HG02759 (cell line): Measurements from ENCODE around the gene TF.
"Not testable (repeated sequence)": the region's sequence is repeated elsewhere in the genome, so short reads cannot be mapped to it uniquely, and the experiment has no call there.

Experiments used
- ATAC-seq: cut with Tn5 transposase; IDR thresholded peaks from one replicate; pipeline ENCODE4 v1.9.1; 2021; ENCODE audit warnings: mild to moderate bottlenecking, moderate library complexity; ENCODE audit not compliant: unreplicated experiment

The TF gene

DNA sequence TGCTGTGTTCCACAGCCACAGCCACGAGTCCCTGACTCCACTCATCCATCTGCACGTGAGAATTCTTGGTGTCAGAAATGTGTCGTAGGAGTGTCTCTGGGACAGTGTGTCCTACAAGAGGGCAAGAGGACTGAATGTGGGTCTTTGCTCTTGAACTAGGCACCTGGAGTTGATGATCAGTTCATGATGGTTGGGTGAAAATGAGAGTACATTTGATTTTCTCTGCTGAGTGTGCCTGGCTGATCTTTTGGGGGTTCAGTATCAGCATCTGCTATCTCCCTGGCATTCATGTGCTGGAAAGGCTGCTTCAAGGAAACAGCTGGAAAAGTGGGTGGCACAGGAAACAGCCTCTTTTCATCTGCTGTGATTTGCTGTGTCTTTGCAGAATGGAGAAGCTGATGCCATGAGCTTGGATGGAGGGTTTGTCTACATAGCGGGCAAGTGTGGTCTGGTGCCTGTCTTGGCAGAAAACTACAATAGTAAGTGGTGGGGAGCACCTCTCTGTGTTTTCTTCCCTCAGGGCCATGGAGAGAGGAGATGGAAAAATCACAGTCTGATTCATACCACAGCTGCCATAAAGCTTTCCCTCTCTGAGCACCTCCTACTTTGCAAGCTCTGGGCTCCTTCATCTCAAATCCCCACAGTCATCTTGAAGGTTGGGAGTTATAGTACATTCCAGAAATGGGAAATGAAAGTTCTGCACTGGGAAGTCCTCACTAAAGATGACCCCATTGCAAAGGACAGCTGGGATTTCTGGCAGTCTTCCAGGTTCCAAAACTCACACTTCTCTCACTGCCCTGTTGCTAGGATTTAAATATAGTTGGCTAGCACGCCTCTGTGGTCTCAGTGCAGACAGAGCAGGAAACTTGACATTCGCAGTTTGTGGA, 17.8 kb downstream of the TF start:
- ATAC-seq = no peak

DNA sequence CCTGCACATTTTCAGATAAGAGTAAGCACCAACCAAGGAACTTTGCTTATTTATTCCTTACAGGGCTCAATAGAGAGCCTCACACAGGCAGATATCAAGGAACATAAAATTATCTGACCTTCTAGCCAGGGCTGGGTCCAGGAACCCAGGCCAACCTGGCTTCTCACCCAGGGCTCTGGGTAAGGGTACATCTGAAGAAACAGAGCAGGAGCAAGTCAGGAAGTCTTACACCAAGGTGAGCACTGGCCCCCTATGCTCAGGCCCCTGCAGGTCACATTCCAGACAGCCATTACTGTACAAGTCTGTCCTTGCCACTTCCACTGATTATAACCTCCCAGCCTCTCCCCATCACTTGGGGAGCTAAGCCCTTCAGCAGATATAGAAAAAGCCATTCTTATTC, 19.1 kb downstream of the TF start:
- ATAC-seq = no peak

DNA sequence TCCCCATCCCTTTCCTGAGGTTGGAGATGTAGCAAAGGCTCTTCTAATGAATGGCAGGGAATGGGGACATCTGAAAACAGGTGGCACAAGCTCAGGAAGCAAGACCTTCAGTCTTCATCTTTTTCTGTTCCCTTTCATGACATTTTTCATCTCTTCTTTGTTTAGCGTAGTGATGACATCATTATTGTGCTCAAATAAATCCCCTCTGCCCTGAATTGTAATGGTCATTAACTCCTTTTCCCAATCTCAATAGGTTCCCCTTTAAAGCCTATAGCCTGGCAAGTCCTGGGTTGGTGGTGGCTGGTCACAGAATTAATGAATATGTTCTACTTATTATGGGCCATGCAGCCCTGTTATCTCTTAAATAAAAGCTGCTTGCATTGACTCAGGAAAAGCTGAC, 21.4 kb downstream of the TF start:
- no peak for ATAC-seq

- no peak for ATAC-seq
These were observed 23.3 kb downstream of the TF start for GRCh38 chr3:133769536-133769935.

- no peak for ATAC-seq
These were observed 27.5 kb downstream of the TF start for GRCh38 chr3:133773732-133774131.

GRCh38 chr3:133775309-133775708, 29.1 kb downstream of the TF start:
- no peak for ATAC-seq

- no peak for ATAC-seq
These were observed 29.6 kb downstream of the TF start for GRCh38 chr3:133775835-133776234.

- no peak for ATAC-seq
These were observed 30.7 kb downstream of the TF start for GRCh38 chr3:133776794-133777438.

DNA sequence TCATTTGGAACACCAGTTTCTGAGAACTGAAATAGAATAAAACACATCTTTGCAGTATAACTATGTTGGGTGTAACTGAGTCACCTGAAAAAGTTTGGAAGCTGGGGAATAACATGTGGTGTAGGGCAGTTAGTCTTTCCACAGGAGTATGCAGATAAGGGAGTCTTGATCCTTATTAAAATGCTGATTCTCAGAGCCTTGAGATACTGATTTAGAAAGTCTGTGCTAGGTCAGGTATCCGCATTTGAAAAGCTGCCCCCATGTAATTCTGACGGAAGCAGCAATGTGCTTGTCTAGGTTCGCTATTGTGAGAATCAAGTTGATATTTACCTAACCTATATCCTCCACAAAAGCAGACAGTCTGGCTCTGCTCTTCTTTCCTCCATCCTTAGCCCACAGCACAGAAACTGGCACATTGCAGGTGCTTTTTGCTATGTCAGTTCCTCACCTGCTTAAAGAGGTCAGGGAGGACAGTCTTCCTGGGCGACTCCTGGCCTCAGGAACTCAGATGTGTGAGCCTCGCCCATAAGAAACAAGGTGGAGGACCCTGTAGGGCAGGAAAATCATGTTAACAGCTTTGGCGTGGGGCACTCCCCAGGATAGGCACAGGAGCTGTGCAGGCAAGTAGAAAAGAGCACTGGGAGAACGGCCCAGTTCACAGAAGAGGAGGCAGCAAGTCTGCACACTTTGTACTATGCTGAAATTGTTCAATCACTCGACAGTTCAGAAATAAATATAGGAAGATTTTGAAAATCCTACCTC, 31.8 kb downstream of the TF start:
- ATAC-seq = no peak

GRCh38 chr3:133779626-133780203, 33.5 kb downstream of the TF start:
- ATAC-seq = no peak

DNA sequence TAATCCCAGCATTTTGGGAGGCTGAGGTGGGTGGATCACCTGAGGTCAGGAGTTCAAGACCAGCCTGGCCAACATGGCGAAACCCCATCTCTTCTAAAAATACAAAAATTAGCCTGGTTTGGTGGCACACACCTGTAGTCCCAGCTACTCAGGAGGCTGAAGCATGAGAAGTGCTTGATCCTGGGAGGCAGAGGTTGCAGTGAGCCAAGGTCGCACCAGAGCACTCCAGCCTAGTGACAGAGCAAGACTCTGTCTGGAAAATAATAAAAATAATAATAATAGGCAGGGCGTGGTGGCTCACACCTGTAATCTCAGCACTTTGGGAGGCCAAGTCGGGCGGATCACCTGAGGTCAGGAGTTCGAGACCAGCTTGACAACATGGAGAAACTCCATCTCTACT, 34.6 kb downstream of the TF start:
- ATAC-seq = not testable (repeated sequence)

GRCh38 chr3:133781570-133781969, 35.4 kb downstream of the TF start:
- ATAC-seq = no peak

DNA sequence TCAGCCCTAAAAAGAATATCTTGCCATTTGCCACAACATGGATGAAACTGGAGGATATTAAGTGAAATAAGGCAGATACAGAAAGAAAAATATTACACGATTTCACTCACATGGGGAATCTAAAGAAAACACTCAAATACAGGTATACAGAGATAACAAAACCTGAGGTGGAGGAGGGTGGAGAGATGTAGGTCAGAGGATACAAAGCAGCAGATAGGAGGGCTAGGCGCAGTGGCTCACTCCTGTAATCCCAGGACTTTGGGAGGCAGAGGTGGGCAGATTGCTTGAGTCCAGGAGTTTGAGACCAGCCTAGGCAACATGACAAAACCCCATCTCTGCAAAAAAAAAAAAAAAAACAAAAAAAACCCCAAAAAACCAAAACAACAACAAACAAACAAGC, 36.3 kb downstream of the TF start:
- no peak for ATAC-seq

GRCh38 chr3:133783762-133784161, 37.6 kb downstream of the TF start:
- ATAC-seq = no peak

DNA sequence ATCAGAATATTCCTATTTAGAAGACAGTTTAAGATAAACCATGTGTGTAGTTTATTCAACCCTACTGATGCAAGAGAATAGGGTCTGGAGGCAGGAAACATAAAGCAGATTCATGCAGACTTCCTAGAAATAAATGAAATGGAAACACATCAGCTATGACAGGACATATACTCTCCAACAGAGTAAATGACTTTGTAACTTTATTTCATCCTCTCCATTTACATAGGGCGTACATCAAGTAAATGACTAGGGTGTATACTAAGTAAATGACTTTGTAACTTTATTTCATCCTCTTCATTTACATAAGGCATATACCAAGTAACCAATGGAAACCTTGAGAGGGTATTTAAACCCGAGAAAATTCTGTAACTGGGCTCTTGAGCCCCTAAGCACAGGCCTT, 41.8 kb downstream of the TF start:
- ATAC-seq = no peak

- no peak for ATAC-seq
These were observed 46.1 kb downstream of the TF start for GRCh38 chr3:133792171-133792763.

- no peak for ATAC-seq
These were observed 51.4 kb downstream of the TF start for GRCh38 chr3:133797396-133798105.

- ATAC-seq = no peak
These were observed 53.8 kb downstream of the TF start for GRCh38 chr3:133799794-133800585.

- no peak for ATAC-seq
These were observed 57.3 kb downstream of the TF start for GRCh38 chr3:133803469-133803868.

DNA sequence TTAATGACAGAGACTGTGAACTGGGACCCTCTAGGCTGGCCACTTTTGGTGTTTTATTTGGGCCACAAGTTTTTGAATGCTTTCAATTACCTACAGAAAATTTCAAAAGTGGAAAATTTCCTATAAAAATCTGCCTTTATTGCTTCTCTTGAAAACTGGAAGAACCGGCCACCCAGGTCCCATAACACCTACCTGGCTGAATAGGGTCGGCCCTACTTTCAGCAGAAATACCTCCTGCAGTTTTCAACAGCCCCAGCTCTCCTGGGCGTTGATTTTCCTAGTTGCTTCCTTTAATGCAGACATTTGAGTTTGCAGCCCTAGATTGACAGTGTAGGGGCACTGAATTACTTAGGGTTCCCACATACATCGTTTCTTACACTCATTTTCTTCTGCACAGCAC, 58.7 kb downstream of the TF start:
- no peak for ATAC-seq
